Trophoblast cell (in vitro differentiated cells and primary cell): Measurements from ENCODE around the gene OR4K15.

ENCODE experiments used
- DNase-seq, 2 donors: peaks; one replicate each; pipeline ENCODE4 v3.0.0-alpha.2; 2016
- H2AFZ ChIP-seq: 2 replicates; pipeline ENCODE4 v1.6.1; 2013; ENCODE audit warnings: low read length, moderate library complexity, mild to moderate bottlenecking; ENCODE audit not compliant: insufficient read depth, poor library complexity
- H2AK5ac ChIP-seq: 2 replicates; pipeline ENCODE4 v1.6.1; 2013; ENCODE audit warnings: mild to moderate bottlenecking, low read length
- H2BK120ac ChIP-seq: 2 replicates; pipeline ENCODE4 v1.6.1; 2013; ENCODE audit warnings: low read length, mild to moderate bottlenecking, moderate library complexity; ENCODE audit not compliant: insufficient read depth, poor library complexity
- H2BK12ac ChIP-seq: 2 replicates; pipeline ENCODE4 v1.6.1; 2013; ENCODE audit warnings: mild to moderate bottlenecking, low read length, moderate library complexity
- H2BK5ac ChIP-seq: 2 replicates; pipeline ENCODE4 v1.6.1; 2013; ENCODE audit warnings: low read length, low read depth, moderate library complexity, mild to moderate bottlenecking; ENCODE audit not compliant: poor library complexity
- H3K14ac ChIP-seq: 2 replicates; pipeline ENCODE4 v1.6.1; 2013; ENCODE audit warnings: mild to moderate bottlenecking, low read length
- H3K18ac ChIP-seq: 2 replicates; pipeline ENCODE4 v1.6.1; 2013; ENCODE audit warnings: mild to moderate bottlenecking, low read length
- H3K23ac ChIP-seq: 2 replicates; pipeline ENCODE4 v1.6.1; 2013; ENCODE audit warnings: low read length
- H3K27ac ChIP-seq: 2 replicates; pipeline ENCODE4 v1.5.1; 2013; ENCODE audit warnings: low read depth, mild to moderate bottlenecking, inconsistent platforms, low read length, moderate library complexity
- H3K27me3 ChIP-seq: 2 replicates; pipeline ENCODE4 v1.6.1; 2013; ENCODE audit warnings: inconsistent platforms, mild to moderate bottlenecking, low read length, moderate library complexity; ENCODE audit not compliant: insufficient read depth
- H3K36me3 ChIP-seq, 2 experiments: 1 replicate in 1 of 2; 2 replicates in 1 of 2; pipeline ENCODE4 v1.6.1; 2013; ENCODE audit warnings: low read length in 2 of 2, mild to moderate bottlenecking in 2 of 2, moderate library complexity in 1 of 2; ENCODE audit not compliant: insufficient read depth in 2 of 2, control insufficient read depth in 1 of 2
- H3K4ac ChIP-seq: 2 replicates; pipeline ENCODE4 v1.6.1; 2013; ENCODE audit warnings: low read depth, mild to moderate bottlenecking, low read length, moderate library complexity
- H3K4me1 ChIP-seq, 2 experiments: 1 replicate in 1 of 2; 2 replicates in 1 of 2; pipeline ENCODE4 v1.6.1; 2013; ENCODE audit warnings: low read length in 2 of 2, mild to moderate bottlenecking in 2 of 2, moderate library complexity in 1 of 2; ENCODE audit not compliant: insufficient read depth in 2 of 2, control insufficient read depth in 1 of 2
- H3K4me2 ChIP-seq: 2 replicates; pipeline ENCODE4 v1.6.1; 2013; ENCODE audit warnings: inconsistent platforms, mild to moderate bottlenecking, low read length, moderate library complexity
- H3K4me3 ChIP-seq: 2 replicates; pipeline ENCODE4 v1.5.1; 2013; ENCODE audit warnings: mild to moderate bottlenecking, low read depth, low read length, inconsistent platforms
- H3K79me1 ChIP-seq: one replicate; pipeline ENCODE4 v1.6.1; 2013; ENCODE audit warnings: low read length
- H3K79me2 ChIP-seq: 2 replicates; pipeline ENCODE4 v1.6.1; 2013; ENCODE audit warnings: low read length, mild to moderate bottlenecking; ENCODE audit not compliant: control insufficient read depth, insufficient read depth, poor library complexity
- H3K9ac ChIP-seq: 2 replicates; pipeline ENCODE4 v1.6.1; 2013; ENCODE audit warnings: mild to moderate bottlenecking, low read length
- H3K9me3 ChIP-seq: 2 replicates; pipeline ENCODE4 v1.6.1; 2013; ENCODE audit warnings: low read depth, mild to moderate bottlenecking, control low read depth, inconsistent platforms, low read length; ENCODE audit not compliant: insufficient read depth
- H4K12ac ChIP-seq: 2 replicates; pipeline ENCODE4 v1.6.1; 2013; ENCODE audit warnings: low read depth, mild to moderate bottlenecking, low read length, moderate library complexity
- H4K8ac ChIP-seq: 2 replicates; pipeline ENCODE4 v1.6.1; 2013; ENCODE audit warnings: low read depth, mild to moderate bottlenecking, low read length, moderate library complexity
- H4K91ac ChIP-seq: one replicate; pipeline ENCODE4 v1.6.1; 2013; ENCODE audit warnings: low read depth, mild to moderate bottlenecking, low read length, moderate library complexity
- WGBS: extraction: QIAGEN DNeasy Blood & Tissue Kit; methylation state at CpG from one replicate; pipeline ENCODE4 v1.1.7; 2013; ENCODE audit warnings: missing lambda C conversion rate; ENCODE audit not compliant: insufficient read length, insufficient coverage; ENCODE audit errors: extremely low coverage; 5-methylcytosine and 5-hydroxymethylcytosine counted together

OR4K15 gene

GRCh38 chr14:20002319-20002718 is 26.9 kb downstream of the OR4K15 start:
- H3K27ac ChIP-seq = no peak overlapping the region
- no peak overlapping the region for H2AFZ ChIP-seq
- H3K23ac ChIP-seq = no peak overlapping the region
- no peak overlapping the region for H4K8ac ChIP-seq
- H3K18ac ChIP-seq = no peak overlapping the region
- H3K27me3 ChIP-seq = no peaks in the 10 kb centered on the region
- no peak overlapping the region for H2AK5ac ChIP-seq
- no peak for DNase-seq
- H3K4me2 ChIP-seq = no peak overlapping the region
- no peak overlapping the region for H2BK5ac ChIP-seq
- H3K4me1 ChIP-seq = no peaks in the 10 kb centered on the region
- H4K12ac ChIP-seq = no peak overlapping the region
- no peak overlapping the region for H3K4ac ChIP-seq
- no peak overlapping the region for H4K91ac ChIP-seq
- H3K79me1 ChIP-seq = no peaks in the 10 kb centered on the region
- H3K9me3 ChIP-seq = peaks cover 8% of the 10 kb centered on the region
- H2BK12ac ChIP-seq = no peak overlapping the region
- H2BK120ac ChIP-seq = no peak overlapping the region
- H3K36me3 ChIP-seq = no peaks in the 10 kb centered on the region
- H3K9ac ChIP-seq = no peak overlapping the region
- H3K4me3 ChIP-seq = no peak overlapping the region
- no CpG with 5 or more reads among the region's 7 CpGs for WGBS
- no peaks in the 10 kb centered on the region for H3K79me2 ChIP-seq
- H3K14ac ChIP-seq = no peak overlapping the region

- no peak overlapping the region for H2AK5ac ChIP-seq
- H3K79me1 ChIP-seq = no peaks in the 10 kb centered on the region
- no peak overlapping the region for H4K91ac ChIP-seq
- peaks cover 5% of the 10 kb centered on the region for H3K9me3 ChIP-seq
- H3K4ac ChIP-seq = no peak overlapping the region
- H4K12ac ChIP-seq = no peak overlapping the region
- H2AFZ ChIP-seq = no peak overlapping the region
- no peak overlapping the region for H3K27ac ChIP-seq
- no peak overlapping the region for H3K4me2 ChIP-seq
- no peaks in the 10 kb centered on the region for H3K4me1 ChIP-seq
- H2BK5ac ChIP-seq = no peak overlapping the region
- H3K14ac ChIP-seq = no peak overlapping the region
- no peak overlapping the region for H2BK120ac ChIP-seq
- no peak overlapping the region for H3K18ac ChIP-seq
- H4K8ac ChIP-seq = no peak overlapping the region
- no peak overlapping the region for H2BK12ac ChIP-seq
- H3K9ac ChIP-seq = no peak overlapping the region
- H3K36me3 ChIP-seq = no peaks in the 10 kb centered on the region
- no peaks in the 10 kb centered on the region for H3K27me3 ChIP-seq
- H3K4me3 ChIP-seq = no peak overlapping the region
- H3K79me2 ChIP-seq = no peaks in the 10 kb centered on the region
- no peak overlapping the region for H3K23ac ChIP-seq
- no peak for DNase-seq
Observed at GRCh38 chr14:20008156-20008555, 32.8 kb downstream of the OR4K15 start.

DNA sequence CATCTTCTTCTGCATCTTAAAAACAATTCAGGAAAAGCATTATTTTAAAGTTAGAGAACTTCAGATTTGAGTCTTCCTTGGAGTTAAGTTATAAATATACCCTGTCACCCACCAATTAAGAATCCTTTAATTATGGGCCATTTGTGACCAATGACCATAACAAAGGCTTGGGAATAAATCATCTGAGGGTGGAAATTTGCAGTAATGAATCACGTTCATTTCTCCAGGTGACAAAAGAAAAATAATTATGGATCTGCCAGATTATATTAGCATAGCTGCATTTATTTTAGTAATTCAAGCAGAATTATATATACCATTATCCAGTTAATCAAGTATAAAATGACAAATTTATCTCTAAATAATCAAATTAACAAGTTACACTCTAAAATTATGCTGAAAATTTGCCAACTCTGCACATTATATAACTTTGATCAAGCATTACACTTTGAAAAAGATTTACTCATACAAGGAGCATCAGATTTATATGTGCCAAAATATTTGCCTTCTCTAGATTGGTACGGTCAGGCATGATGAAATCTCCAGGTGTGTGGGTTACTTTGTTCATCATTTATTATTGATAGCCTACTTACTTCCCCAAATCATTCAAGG is 44.0 kb downstream of the OR4K15 start, which contains the start of gene OR4K14:
TSS of gene OR4K14 (minus strand) at position 51 of the 609 bp plus-strand sequence. CDS start 4,114 bp downstream, outside the sequence.
- H3K9ac ChIP-seq = no peak within 1 kb of the TSS
- no peak within 1 kb of the TSS for H2BK12ac ChIP-seq
- H3K27ac ChIP-seq = no peak within 1 kb of the TSS
- H2BK5ac ChIP-seq = no peak within 1 kb of the TSS
- WGBS = no CpG with 5 or more reads among the region's 2 CpGs
- no peak within 1 kb of the TSS for H3K23ac ChIP-seq
- H2BK120ac ChIP-seq = no peak within 1 kb of the TSS
- no peak within 1 kb of the TSS for H3K14ac ChIP-seq
- no peaks in the 10 kb centered on the region for H3K79me2 ChIP-seq
- H2AFZ ChIP-seq = no peak within 1 kb of the TSS
- no peak within 1 kb of the TSS for H3K4me2 ChIP-seq
- no peak within 1 kb of the TSS for H4K12ac ChIP-seq
- H3K4me3 ChIP-seq = no peak within 1 kb of the TSS
- no peaks in the 10 kb centered on the region for H3K27me3 ChIP-seq
- H3K9me3 ChIP-seq = peaks cover 8% of the 10 kb centered on the region
- no peaks in the 10 kb centered on the region for H3K79me1 ChIP-seq
- no peak within 1 kb of the TSS for H4K91ac ChIP-seq
- no peaks in the 10 kb centered on the region for H3K36me3 ChIP-seq
- H2AK5ac ChIP-seq = no peak within 1 kb of the TSS
- H3K4me1 ChIP-seq = no peaks in the 10 kb centered on the region
- H3K18ac ChIP-seq = no peak within 1 kb of the TSS
- no peak within 1 kb of the TSS for H3K4ac ChIP-seq
- DNase-seq = no peak
- H4K8ac ChIP-seq = no peak within 1 kb of the TSS
